Hepatic stellate cell (primary cell): Measurements from ENCODE around the gene PTGDS.

Experiments used
- DNase-seq: peaks from one replicate; pipeline ENCODE4 v3.0.0; 2011; ENCODE audit warnings: low spot score

PTGDS gene

GRCh38 chr9:136946228-136947027, 30.9 kb upstream of the PTGDS start:
- DNase-seq, result no peak

DNA sequence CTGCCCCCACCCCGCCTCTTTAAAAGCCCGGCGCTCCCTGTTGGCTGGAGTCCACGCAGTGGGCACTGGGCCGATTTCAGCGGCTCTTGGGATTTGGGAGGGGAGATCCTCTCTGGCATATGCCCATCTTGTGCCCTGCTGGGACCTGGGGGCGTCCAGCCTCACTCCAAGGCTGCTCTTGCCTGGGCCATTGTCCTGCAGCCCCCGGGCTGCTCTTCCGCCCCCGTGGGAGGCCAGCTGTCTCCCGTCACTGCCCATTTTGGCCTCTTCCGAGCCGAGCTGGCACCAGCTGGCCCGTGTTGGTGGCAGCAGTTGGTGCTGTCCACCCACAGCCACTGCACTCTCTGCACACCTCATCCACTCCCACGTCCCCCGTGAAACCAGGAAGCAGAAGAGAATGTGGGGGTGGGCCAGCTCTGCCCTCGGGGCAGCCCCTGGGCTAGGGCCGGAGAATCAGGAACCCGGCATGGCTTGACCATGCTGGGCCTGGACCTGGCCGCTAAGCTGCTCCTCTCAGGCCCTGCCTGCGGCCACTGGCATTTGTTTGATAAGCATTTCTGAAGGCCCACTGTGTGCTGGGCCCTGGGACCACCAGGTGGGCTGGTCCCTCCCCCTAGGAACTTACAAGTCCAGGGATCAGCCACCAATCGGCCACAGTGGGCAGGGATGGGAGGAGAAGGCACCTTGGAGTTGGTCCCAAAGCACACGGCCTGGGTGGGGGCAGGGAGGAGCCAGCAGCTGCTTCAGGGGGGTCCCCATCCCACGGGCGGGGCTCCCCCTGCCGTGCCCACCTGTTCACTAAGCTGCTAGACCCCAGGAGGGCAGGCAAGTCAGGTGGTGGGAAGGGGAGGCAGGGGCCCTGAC, 30.0 kb upstream of the PTGDS start:
- no peak for DNase-seq

DNA sequence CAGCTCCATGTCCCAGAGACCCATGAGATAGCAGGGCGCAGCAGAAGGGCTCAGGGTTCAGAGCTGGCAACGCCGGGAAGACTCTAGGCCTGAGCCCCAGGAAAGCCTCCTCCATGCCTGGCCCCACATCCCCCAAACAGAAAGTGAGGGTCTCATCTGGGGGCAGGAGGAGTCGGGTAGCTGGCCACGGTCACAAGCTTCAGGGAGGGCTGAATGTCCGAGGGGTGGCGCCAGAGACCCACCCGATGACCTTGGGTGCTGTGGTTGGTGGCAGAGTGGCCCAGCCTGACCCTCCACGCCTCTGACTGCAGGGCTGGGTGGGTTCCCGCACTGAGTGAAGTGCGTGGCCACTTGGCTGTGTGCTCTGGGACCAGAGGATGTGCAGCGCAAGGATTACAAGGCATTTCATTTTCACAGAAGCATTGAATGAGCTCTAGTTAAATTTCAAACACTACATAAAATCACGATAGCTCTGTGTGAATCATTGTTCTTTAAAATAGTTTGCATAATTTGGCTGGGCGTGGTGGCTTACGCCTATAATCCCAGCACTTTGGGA, 29.3 kb upstream of the PTGDS start:
- DNase-seq, result no peak

DNA sequence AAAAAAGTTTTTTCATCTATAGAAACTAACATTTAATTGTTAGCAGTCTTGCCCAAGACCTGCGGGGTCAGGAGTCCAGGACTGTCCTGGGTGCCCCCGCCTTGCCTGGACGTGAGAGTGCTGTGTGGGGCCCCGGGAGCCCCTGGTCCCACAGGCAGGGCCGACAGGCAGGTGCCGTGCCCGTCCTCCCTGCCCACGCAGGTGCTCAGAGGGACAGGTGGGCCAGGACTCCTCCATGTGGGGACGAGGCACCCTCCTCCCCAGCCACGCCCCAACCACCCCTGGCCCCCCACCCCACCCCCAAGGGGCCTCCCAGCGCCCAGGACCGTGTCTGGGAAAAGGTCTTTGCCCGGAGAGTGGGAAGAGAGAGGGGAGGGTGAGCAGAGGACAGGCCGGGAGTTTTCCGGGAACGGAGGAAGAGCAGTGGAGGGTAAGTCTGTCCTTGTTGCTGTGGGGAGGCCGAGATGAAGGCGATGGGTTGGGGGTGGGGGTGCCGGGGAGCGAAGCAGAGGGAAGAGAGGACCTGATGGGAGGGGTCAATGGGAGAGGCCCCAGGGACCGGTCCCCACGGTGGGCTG, 28.0 kb upstream of the PTGDS start:
- DNase-seq, result no peak

DNA sequence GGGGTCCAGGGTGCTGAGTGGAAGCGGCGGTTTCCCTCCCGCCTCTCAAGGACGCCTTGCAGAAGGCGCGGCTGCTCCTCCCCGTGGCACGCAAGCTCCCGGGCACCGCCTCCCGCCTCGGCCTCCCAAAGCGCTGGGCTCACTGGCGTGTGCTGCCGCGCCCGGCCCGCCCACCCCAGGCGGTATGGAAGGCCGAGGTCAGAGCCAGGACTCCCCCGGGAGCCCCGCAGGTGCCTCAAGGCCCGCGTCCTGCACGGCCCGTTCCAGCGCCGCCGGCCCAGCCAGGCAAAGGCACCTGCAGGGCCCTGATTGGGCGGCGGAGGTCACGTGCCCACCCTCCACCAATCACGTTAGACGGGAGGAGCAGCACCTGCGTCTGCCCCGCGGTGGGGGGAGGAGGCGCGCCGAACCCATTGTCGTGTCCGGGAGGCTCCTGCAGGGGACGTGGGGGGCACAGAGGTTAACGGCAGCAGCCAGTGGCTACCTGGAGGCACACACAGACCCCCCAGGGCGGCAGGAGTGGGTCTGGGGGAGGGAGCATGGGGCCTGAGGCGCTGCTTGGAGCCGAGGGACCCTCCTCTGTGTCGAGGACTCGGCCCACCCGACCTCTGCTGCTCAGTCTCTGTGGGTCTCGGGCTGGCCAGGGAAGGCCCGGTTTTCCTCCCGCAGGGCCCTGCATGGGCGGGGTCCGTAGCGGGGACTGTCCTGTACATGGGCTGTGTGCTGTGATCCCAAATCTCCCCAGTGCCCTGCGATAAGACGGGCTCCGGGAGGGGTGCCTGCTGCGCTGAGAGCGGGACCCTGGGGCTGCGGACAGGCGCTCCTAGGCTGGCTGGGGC, 27.3 kb upstream of the PTGDS start:
- peak; percentile 100 for DNase-seq

GRCh38 chr9:136950656-136951276, 26.5 kb upstream of the PTGDS start:
- DNase-seq, result no peak

- DNase-seq, result no peak
Measured at GRCh38 chr9:136951541-136952320, 25.6 kb upstream of the PTGDS start, which contains the start of gene LCN12. Gene LCN12, plus strand, starts transcription at chr9:136952273. Its CDS starts 55 bp downstream, at chr9:136952328.

- no peak for DNase-seq
Measured at GRCh38 chr9:136952321-136952850, 24.9 kb upstream of the PTGDS start.

- no peak for DNase-seq
Measured at GRCh38 chr9:136952876-136953770, 24.2 kb upstream of the PTGDS start.

DNA sequence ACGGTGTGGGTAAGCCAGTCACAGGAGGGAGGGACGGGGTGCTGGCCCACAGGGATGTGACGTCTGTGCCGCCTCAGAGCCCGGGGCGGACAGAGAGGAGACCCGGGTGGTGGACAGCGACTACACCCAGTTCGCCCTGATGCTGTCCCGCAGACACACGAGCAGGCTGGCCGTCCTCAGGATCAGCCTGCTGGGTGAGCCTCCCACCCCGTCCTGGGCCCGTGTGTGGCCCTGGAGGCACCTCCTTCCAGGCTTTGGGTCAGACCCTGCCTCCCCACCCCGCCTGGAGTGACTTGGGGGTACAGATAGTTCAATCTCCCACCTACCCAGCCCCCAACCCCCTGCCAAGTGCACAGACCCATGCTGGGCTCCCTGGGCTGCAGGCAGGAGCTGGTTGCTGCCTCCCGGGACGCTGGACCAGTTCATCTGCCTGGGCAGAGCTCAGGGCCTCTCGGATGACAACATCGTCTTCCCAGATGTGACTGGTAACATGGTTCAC, 23.5 kb upstream of the PTGDS start:
- no peak for DNase-seq

DNA sequence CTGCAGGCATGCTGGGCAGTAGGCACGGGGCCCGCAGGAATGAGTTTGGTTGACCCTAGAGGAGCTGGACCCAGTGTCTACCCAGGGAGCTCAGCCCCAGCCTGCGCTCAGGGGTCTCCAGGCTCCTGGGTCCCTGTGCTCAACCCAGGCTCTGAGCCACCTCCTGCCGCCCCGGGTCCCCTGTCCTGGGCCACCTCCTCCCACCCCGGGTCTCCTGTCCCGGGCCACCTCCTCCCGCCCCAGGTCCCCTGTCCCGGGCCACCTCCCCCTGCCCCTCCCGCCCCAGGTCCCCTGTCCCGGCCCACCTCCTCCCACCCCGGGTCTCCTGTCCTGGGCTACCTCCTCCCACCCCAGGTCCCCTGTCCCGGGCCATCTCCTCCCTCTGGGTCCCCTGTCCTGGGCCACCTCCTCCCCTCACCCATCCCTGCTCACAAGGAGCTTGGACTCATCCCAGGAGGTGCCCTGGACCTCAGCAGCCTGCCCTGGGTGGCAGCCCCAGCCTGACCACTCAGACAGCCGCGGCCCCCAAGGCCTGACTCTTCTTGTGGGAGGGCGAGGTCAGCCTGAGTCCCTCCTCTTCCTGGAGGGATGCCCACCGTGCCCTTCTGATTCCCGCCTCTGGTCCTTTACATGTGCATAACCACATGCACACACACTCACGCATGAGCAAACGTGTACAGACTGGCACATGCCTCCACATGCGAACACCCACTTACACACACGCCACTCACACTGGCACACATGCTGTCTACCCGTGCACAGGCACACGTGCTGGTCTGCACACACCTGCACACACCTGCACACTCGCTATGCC, 22.8 kb upstream of the PTGDS start:
- DNase-seq, result no peak

DNA sequence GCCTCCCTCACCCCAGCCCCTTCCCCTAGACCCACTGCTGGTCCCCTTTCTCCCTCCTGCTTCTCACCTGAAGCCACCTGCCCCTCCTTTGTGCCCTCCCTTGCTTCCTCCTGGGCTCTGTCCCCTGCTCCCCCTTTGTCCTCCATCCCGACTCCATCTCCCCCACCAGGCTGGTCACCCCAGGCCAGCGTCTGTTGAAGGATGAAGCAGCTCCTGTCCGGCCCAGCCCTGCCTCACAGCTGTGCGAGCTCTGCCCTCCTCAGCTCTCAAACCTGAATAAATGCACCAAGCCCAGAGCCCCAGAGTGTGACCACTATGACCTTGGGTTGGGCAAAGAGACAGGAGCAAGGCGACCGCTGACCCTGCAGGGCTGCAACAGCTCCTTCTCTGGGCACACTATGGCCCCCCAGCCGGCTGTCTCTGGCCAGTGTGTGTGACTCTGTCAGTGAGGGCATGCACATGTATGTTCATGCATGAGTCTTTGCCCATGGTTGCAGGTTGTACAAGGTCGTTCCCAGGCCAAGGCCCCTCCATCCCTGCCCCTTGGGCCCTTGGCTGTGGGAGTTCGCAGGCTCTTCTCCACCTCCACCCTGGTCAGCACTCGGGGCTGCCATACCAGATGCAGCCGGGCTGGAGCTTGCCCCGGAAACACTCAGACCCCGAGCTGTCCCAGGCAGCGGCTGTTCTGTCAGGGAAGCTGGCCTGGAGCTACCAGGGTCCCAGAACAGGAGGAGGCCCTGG, 21.9 kb upstream of the PTGDS start:
- no peak for DNase-seq

DNA sequence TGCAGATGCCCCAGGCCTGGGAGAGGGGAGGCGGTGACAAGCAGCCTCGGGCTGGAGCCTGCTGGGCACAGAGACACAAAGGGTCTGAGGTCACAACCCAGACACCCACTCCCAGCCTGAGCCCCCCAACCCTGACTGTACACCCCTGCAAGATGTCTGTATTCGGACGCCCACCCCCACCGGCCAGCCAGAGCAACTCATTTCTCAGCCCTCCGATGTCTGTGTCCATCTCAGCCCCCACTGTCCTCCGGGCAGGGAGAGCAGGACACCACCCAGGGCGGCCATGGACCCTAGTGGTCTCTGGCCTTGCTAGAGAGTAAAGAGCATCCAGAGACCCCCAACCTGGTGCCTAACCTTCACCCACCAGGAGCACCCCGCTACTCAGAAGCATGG, 21.4 kb upstream of the PTGDS start:
- DNase-seq, result no peak

DNA sequence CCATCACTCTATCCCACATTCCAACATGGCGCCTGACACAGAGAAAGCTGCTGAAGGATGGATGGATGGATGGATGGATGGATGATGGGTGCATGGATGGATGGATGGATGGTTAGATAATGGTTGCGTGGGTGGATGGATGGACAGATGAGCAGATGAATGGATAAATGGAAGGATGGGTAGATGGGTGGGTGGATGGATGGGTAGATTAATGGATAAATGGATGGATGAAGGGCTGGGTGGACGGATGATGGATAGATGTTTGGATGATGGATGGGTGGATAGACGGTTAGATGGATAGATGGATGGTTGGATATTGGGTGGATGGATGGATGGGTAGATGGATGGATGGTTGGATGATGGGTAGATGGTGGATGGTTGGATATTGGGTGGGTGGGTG, 20.7 kb upstream of the PTGDS start:
- no peak for DNase-seq

- no peak for DNase-seq
Measured at GRCh38 chr9:136957461-136957860, 19.8 kb upstream of the PTGDS start.

GRCh38 chr9:136957901-136958300, 19.4 kb upstream of the PTGDS start:
- no peak for DNase-seq

DNA sequence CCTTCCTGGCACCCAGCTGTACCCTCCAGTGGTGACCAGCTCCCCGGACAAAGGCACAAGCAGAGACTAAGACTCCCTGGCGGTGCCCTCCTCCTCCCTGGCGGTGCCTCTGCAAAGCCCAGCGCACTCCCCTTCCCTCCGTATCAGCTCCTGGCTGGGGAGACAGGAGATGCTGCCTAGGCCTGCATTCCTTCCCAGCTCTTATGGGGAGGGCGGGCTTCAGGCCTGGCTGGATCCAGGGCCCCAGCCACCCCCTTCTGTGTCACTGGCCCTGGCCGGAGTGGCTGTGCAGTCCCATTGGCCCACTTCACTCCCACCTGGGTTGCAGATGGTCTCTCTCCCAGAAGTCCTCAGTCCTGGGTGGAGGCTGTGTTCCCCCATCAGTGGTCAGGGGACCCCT, 18.8 kb upstream of the PTGDS start:
- DNase-seq, result no peak
